ENCODE measurements around the gene IFNL4. TPM values are rescaled to one million over a fixed set of nuclear protein-coding genes. Genes with fewer than 3 reads are reported as not detected.
"Not testable (repeated sequence)": the region's sequence is repeated elsewhere in the genome, so short reads cannot be mapped to it uniquely, and the experiment has no call there.

Gene IFNL4
- total and polyA plus RNA-seq, 2 donors (not counting 1 experiment from before 2014, with no cell fraction given) = not detected

DNA sequence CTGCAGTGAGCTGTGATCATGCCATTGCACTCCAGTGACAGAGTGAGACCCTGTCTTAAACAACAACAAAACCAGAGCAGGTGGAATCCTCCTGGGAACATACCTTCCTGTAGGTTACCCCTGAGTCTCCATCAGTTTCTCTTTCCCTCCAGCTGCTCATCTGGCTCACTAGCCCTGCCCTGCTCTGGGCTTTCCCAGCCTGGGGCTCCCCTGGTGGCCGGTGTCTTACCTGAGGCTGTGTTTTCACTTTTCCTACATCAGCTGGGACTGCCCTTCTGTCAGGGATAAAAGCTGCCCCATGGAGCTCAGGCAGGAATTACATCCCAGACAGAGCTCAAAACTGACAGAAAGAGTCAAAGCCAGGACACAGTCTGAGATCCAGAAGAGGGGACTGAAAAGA, 19.4 kb upstream of the IFNL4 start, which contains the start of gene IFNL2:
TSS of gene IFNL2 (plus strand) at position 312 of the 400 bp plus-strand sequence. CDS start 173 bp downstream, outside the sequence.
- intact Hi-C loops (cut with micrococcal nuclease); H3K36me3 ChIP-seq (replicated peaks in 1 of 2; ENCODE audit: control extremely low read depth in 1 of 2, control insufficient read depth in 1 of 2, extremely low read depth in 1 of 2, insufficient read depth in 2 of 2, low read length in 1 of 2); DNase-seq; H3K27ac Mint-ChIP-seq; ATAC-seq (ENCODE audit: low read depth); H3K79me2 ChIP-seq (ENCODE audit: control insufficient read depth, insufficient read depth, low read length); H3K4me1 Mint-ChIP-seq; H3K9me3 Mint-ChIP-seq (ENCODE audit: insufficient read depth); H3K9me3 ChIP-seq (ENCODE audit: control extremely low read depth in 1 of 3, control insufficient read depth in 2 of 3, insufficient read depth in 1 of 3, low read length in 2 of 3); H4K20me1 ChIP-seq (ENCODE audit: control insufficient read depth, insufficient read depth, low read length, poor library complexity, severe bottlenecking); H3K4me3 ChIP-seq (ENCODE audit: control extremely low read depth in 1 of 5, extremely low read depth in 1 of 5, insufficient read depth in 1 of 5, low read depth in 2 of 5, low read length in 4 of 5); H3K27ac ChIP-seq (ENCODE audit: low read length in 2 of 2); CTCF ChIA-PET; H3K4me1 ChIP-seq (ENCODE audit: control insufficient read depth in 2 of 2, insufficient read depth in 2 of 2, low read length in 2 of 2); H3K4me2 ChIP-seq (replicated peaks; ENCODE audit: low read depth, low read length, poor library complexity, severe bottlenecking); H3K9ac ChIP-seq (ENCODE audit: low read length); H3K4me3 Mint-ChIP-seq; POLR2A ChIA-PET; H2AFZ ChIP-seq (ENCODE audit: insufficient read depth, low read depth, low read length, poor library complexity, severe bottlenecking): not testable (repeated sequence)
- H3K27me3 ChIP-seq (replicated peaks in 1 of 4; ENCODE audit: control extremely low read depth in 1 of 4, control insufficient read depth in 3 of 4, insufficient read depth in 4 of 4, low read length in 3 of 4) = peaks cover 0 to 28% (median 14%) of the 10 kb centered on the region in 4 experiments
- H3K27me3 Mint-ChIP-seq = peaks cover 23% of the 10 kb centered on the region
- no CpG with 5 or more reads among the region's 1 CpG for WGBS (ENCODE audit: insufficient coverage)

DNA sequence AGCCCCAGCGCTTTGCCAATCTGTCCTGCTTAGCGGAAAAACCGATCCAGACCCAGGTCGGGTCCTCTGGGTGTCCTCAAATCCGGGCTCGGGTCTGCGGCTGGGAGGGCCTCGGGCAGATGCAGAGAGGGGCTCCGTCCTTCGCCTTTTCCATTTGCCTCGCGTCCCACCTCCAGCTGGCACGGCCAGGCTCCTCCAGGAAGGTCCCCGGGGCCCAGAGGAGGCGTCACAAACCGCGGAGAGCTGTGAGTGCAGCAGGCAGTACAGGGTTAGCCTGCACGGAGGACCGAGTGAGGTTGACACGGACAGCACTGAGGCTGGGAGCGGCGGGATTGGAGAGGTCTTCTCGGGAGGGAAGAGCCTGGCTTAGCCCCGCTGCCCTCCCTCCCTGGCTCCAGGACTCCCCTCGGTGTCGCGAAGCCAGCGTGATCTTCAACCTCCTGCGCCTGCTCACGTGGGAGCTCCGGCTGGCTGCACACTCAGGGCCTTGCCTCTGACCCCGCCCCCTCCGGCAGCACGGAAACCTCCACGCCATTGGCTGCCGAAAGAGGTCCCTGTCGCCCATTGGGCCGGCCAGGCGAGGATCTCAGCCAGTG, 16.8 kb upstream of the IFNL4 start:
- Histone ChIP-seq H3K36me3 (replicated peaks in 1 of 2; ENCODE audit: control extremely low read depth in 1 of 2, control insufficient read depth in 1 of 2, extremely low read depth in 1 of 2, insufficient read depth in 2 of 2, low read length in 1 of 2) (no peaks in the 10 kb centered on the region), H2AFZ (ENCODE audit: insufficient read depth, low read depth, low read length, poor library complexity, severe bottlenecking) (no peak overlapping the region), H4K20me1 (ENCODE audit: control insufficient read depth, insufficient read depth, low read length, poor library complexity, severe bottlenecking) (no peaks in the 10 kb centered on the region), H3K4me3 (ENCODE audit: control extremely low read depth in 1 of 5, extremely low read depth in 1 of 5, insufficient read depth in 1 of 5, low read depth in 2 of 5, low read length in 4 of 5) (no peak overlapping the region), H3K27ac (ENCODE audit: low read length in 2 of 2) (no peak overlapping the region), H3K4me1 (ENCODE audit: control insufficient read depth in 2 of 2, insufficient read depth in 2 of 2, low read length in 2 of 2) (peaks cover 5 to 8% of the 10 kb centered on the region in 2 donors), H3K9me3 (ENCODE audit: control extremely low read depth in 1 of 3, control insufficient read depth in 2 of 3, insufficient read depth in 1 of 3, low read length in 2 of 3) (peaks cover 0 to 6% (median 0%) of the 10 kb centered on the region in 3 donors), H3K9ac (ENCODE audit: low read length) (no peak overlapping the region), H3K27me3 (replicated peaks in 1 of 4; ENCODE audit: control extremely low read depth in 1 of 4, control insufficient read depth in 3 of 4, insufficient read depth in 4 of 4, low read length in 3 of 4) (peaks cover 0 to 46% (median 26%) of the 10 kb centered on the region in 4 experiments), H3K79me2 (ENCODE audit: control insufficient read depth, insufficient read depth, low read length) (no peaks in the 10 kb centered on the region), H3K4me2 (replicated peaks; ENCODE audit: low read depth, low read length, poor library complexity, severe bottlenecking) (no peak overlapping the region)
- no peak for DNase-seq
- H3K27me3 Mint-ChIP-seq = peaks cover 29% of the 10 kb centered on the region
- WGBS (ENCODE audit: insufficient coverage) = 50% methylated on average over 39 of the region's 39 CpGs
- ATAC-seq (ENCODE audit: low read depth) = no peak
- intact Hi-C loops (cut with micrococcal nuclease) = no loop called here
- no peak overlapping the region for H3K27ac Mint-ChIP-seq
- TF ChIP-seq CTCF (IDR thresholded peaks at IDR 0.05) = no peak
- TF ChIP-seq EZH2 (IDR thresholded peaks at IDR 0.05; ENCODE audit: borderline replicate concordance, insufficient read depth, low read depth, low read length, poor library complexity, severe bottlenecking) = no peak
- peaks cover 3% of the 10 kb centered on the region for H3K4me1 Mint-ChIP-seq
- CTCF ChIA-PET = no interaction called here
- no peak overlapping the region for H3K4me3 Mint-ChIP-seq
- H3K9me3 Mint-ChIP-seq (ENCODE audit: insufficient read depth) = no peaks in the 10 kb centered on the region
- POLR2A ChIA-PET = no interaction called here
